ENCODE results near the gene GRID1. TPM values are rescaled to one million over a fixed set of nuclear protein-coding genes. Genes with fewer than 3 reads are reported as not detected.

Gene GRID1
- total and polyA plus RNA-seq, 10 of the 15 experiments (the other 5 are each of a cell fraction or from before 2014, with no cell fraction given) = 0.04 to 0.62 (median 0.08) TPM; not detected in 5

DNA sequence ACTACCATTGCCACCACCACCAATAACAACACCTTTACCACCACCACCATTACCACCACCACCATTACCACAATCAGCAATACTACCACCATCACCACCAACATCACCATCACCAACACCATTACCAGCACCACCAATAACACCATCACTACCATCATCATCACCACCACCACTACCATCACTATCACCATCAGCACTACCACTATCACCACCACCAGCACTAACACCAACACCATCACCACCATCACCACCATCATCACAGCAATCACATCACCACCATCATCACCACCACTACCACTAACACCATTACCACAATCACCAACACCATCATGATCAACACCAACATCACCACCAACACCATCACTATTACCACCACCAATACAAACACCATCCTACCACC lies 249.5 kb downstream of the GRID1 start:
- no TSS peak for BruUV-seq (replicated peaks)
- ChIA-PET CTCF (no interaction called here), SMC1A (ENCODE audit: uncharacterized antibody, unreplicated experiment) (no interaction called here), RAD21 (ENCODE audit: unreplicated experiment) (no interaction called here), POLR2A (no interaction called here)
- FAIRE-seq = no peak
- no peak for DNase-seq (ENCODE audit: low read depth, low spot score)
- no peaks in the 10 kb centered on the region for H3K9me3 ChIP-seq (replicated peaks; ENCODE audit: control insufficient read depth, insufficient read depth, low read length)
- no peak for TF ChIP-seq IRF4 (IDR thresholded peaks at IDR 0.05; ENCODE audit: low read depth, low read length)
- no peak for TF ChIP-seq SMARCA5 (IDR thresholded peaks at IDR 0.05)
- TF ChIP-seq MEF2A (IDR thresholded peaks at IDR 0.05; ENCODE audit: insufficient read depth, low read depth, low read length) = no peak
- TF ChIP-seq NR2F1 (conservative IDR thresholded peaks at IDR 0.05) = no peak
- TF ChIP-seq, protein P1, sequence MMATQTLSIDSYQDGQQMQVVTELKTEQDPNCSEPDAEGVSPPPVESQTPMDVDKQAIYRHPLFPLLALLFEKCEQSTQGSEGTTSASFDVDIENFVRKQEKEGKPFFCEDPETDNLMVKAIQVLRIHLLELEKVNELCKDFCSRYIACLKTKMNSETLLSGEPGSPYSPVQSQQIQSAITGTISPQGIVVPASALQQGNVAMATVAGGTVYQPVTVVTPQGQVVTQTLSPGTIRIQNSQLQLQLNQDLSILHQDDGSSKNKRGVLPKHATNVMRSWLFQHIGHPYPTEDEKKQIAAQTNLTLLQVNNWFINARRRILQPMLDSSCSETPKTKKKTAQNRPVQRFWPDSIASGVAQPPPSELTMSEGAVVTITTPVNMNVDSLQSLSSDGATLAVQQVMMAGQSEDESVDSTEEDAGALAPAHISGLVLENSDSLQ (IDR thresholded peaks at IDR 0.05) = no peak
- no peak for TF ChIP-seq RFX5 (IDR thresholded peaks at IDR 0.05; ENCODE audit: low read depth, low read length)
- no peak for TF ChIP-seq IKZF1 (conservative IDR thresholded peaks at IDR 0.05)
- no peak for TF ChIP-seq POLR2A (IDR thresholded peaks at IDR 0.05; ENCODE audit: low read depth, low read length)
- TF ChIP-seq, protein P2, sequence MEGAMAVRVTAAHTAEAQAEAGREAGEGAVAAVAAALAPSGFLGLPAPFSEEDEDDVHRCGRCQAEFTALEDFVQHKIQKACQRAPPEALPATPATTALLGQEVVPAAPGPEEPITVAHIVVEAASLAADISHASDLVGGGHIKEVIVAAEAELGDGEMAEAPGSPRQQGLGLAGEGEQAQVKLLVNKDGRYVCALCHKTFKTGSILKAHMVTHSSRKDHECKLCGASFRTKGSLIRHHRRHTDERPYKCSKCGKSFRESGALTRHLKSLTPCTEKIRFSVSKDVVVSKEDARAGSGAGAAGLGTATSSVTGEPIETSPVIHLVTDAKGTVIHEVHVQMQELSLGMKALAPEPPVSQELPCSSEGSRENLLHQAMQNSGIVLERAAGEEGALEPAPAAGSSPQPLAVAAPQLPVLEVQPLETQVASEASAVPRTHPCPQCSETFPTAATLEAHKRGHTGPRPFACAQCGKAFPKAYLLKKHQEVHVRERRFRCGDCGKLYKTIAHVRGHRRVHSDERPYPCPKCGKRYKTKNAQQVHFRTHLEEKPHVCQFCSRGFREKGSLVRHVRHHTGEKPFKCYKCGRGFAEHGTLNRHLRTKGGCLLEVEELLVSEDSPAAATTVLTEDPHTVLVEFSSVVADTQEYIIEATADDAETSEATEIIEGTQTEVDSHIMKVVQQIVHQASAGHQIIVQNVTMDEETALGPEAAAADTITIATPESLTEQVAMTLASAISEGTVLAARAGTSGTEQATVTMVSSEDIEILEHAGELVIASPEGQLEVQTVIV (IDR thresholded peaks at IDR 0.05; ENCODE audit: borderline replicate concordance, partially characterized antibody) = no peak
- H3K9ac ChIP-seq (ENCODE audit: control insufficient read depth, insufficient read depth, low read length) = no peak overlapping the region
- H3K79me2 ChIP-seq (ENCODE audit: control insufficient read depth, insufficient read depth, low read length) = no peaks in the 10 kb centered on the region
- H3K27ac ChIP-seq (ENCODE audit: control insufficient read depth, insufficient read depth) = no peak overlapping the region
- no peaks in the 10 kb centered on the region for H3K36me3 ChIP-seq (ENCODE audit: control insufficient read depth in 2 of 2, insufficient read depth in 2 of 2, low read length in 1 of 2)
- intact Hi-C loops (cut with micrococcal nuclease; ENCODE audit: unreplicated experiment) (no loop called here), in situ Hi-C loops (cut with MboI) (no loop called here)
- H2AFZ ChIP-seq (ENCODE audit: control insufficient read depth, low read depth, low read length) = no peak overlapping the region
- no peak overlapping the region for H3K4me3 ChIP-seq
- H4K20me1 ChIP-seq (ENCODE audit: control insufficient read depth, insufficient read depth) = no peaks in the 10 kb centered on the region
- ATAC-seq = no peak
- H3K4me1 ChIP-seq (ENCODE audit: control insufficient read depth, insufficient read depth, low read length) = no peaks in the 10 kb centered on the region
- H3K4me2 ChIP-seq (ENCODE audit: control insufficient read depth, insufficient read depth) = no peak overlapping the region
- peaks cover 0 to 5% of the 10 kb centered on the region in 2 experiments; a peak in 2 of 4 replicates for H3K27me3 ChIP-seq (replicated peaks in 1 of 2; ENCODE audit: control insufficient read depth in 2 of 2, insufficient read depth in 2 of 2, low read length in 1 of 2)
